Skeletal muscle cell (primary cell): ENCODE measurements around the gene PCDHGA9.

Experiments
- DNase-seq: peaks from one replicate; pipeline ENCODE4 v3.0.0-alpha.2; 2010; ENCODE audit warnings: low read depth
- H3K4me3 ChIP-seq: 2 replicates; pipeline ENCODE4 v1.5.1; 2011; ENCODE audit warnings: low read depth, mild to moderate bottlenecking, control low read depth, low read length, moderate library complexity

Gene PCDHGA9

GRCh38 chr5:141434006-141434405 lies 31.4 kb downstream of the PCDHGA9 start:
- no peak overlapping the region for H3K4me3 ChIP-seq

GRCh38 chr5:141437221-141437620 lies 34.6 kb downstream of the PCDHGA9 start:
- H3K4me3 ChIP-seq: no peak overlapping the region
- no peak for DNase-seq

More at GRCh38 chr5:141434006-141434405, 31.4 kb downstream of the PCDHGA9 start:
- DNase-seq: no peak

- no peak overlapping the region for H3K4me3 ChIP-seq
- no peak for DNase-seq
These were observed 37.0 kb downstream of the PCDHGA9 start for GRCh38 chr5:141439411-141440141.

- no peak for DNase-seq
- H3K4me3 ChIP-seq: no peak overlapping the region
These were observed 37.8 kb downstream of the PCDHGA9 start for GRCh38 chr5:141440341-141440740.

- H3K4me3 ChIP-seq: no peak overlapping the region
- DNase-seq: no peak
These were observed 39.1 kb downstream of the PCDHGA9 start for GRCh38 chr5:141441571-141442170.
